Liver (tissue), 3 donors: ENCODE results near the gene OTUD1.

ENCODE experiments used
- CTCF ChIP-seq: fragments of 150-350 bp; IDR thresholded peaks from 2 replicates; pipeline ENCODE4 v1.5.1; 2017; ENCODE audit warnings: improper control_type of control experiment, low read depth, low read length; ENCODE audit not compliant: missing input control
- RAD21 ChIP-seq, 2 donors: IDR thresholded peaks; 2 replicates each; pipeline ENCODE4 v1.6.1; 2016; ENCODE audit warnings: antibody characterized with exemption in 2 of 2, mild to moderate bottlenecking in 2 of 2
- SP1 ChIP-seq: IDR thresholded peaks from 2 replicates; pipeline ENCODE4 v1.6.1; 2018; ENCODE audit warnings: antibody characterized with exemption, mild to moderate bottlenecking
- TAF1 ChIP-seq: conservative IDR thresholded peaks from 2 replicates; pipeline ENCODE4 v1.6.1; 2016; ENCODE audit warnings: antibody characterized with exemption, mild to moderate bottlenecking
- YY1 ChIP-seq: IDR thresholded peaks from 2 replicates; pipeline ENCODE4 v1.6.1; 2016; ENCODE audit warnings: antibody characterized with exemption, mild to moderate bottlenecking
- donor health status: healthy.
- donor health status: healthy.

DNA sequence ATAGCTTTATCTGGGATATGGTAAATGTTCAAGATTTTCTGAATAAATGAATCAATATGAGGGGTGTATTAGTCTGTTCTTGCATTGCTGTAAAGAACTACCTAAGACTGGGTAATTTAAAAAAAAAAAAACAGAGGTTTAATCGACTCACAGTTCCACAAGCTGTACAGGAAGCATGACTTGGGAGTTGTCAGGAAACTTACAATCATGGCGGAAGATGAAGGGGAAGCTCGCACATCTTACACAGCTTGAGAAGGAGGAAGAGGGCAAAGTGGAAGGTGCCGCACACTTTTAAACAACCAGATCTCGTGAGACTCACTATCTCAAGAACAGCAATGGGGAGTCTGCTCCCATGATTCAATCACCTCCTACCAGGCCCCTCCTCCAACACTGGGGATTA lies 32.5 kb upstream of the OTUD1 start:
- TF ChIP-seq CTCF (no peak), TAF1 (no peak), SP1 (no peak), YY1 (no peak), RAD21 (IDR thresholded peaks at IDR 0.05) (no peak)
